Right atrium auricular region (tissue), 2 donors: ENCODE data around the gene ARID3B. TPM values are rescaled to one million over a fixed set of nuclear protein-coding genes. Genes with fewer than 3 reads are reported as not detected.

ENCODE experiments used
- DNase-seq: peaks from one replicate; pipeline ENCODE4 v3.0.0-alpha.2; 2019; ENCODE audit warnings: low spot score
- H3K27ac ChIP-seq, 2 donors: fragments of 200-600 bp; sonication (generic); 1 replicate in 1 of 2; 2 replicates in 1 of 2; pipeline ENCODE4 v1.5.1; 2016 to 2019
- H3K27me3 ChIP-seq, 2 donors: fragments of 200-600 bp; sonication (generic); one replicate each; pipeline versions ENCODE4 v1.5.1 to v1.6.0; 2017 to 2019
- H3K36me3 ChIP-seq: fragments of 200-600 bp; sonication (generic); one replicate; pipeline ENCODE4 v1.5.1; 2016
- H3K4me1 ChIP-seq, 2 donors: fragments of 200-600 bp; sonication (generic); one replicate each; pipeline versions ENCODE4 v1.5.1 to v1.6.0; 2017 to 2019
- H3K4me3 ChIP-seq, 2 donors: fragments of 200-600 bp; sonication (generic); 1 replicate in 1 of 2; 2 replicates in 1 of 2; pipeline ENCODE4 v1.5.1; 2017 to 2019; ENCODE audit warnings: mild to moderate bottlenecking in 1 of 2, moderate library complexity in 1 of 2
- H3K9me3 ChIP-seq, 2 donors: fragments of 200-600 bp; sonication (generic); one replicate each; pipeline ENCODE4 v1.5.1; 2019
- CTCF ChIP-seq, 2 donors: fragments of 200-600 bp; sonication (generic); IDR thresholded peaks; one replicate each; pipeline ENCODE4 v1.5.1; 2019; ENCODE audit warnings: antibody characterized with exemption in 2 of 2
- total RNA-seq, 2 donors: library from RNA; depleted of rRNA; stranded (reverse); fragments of >200 nt; gene quantifications; one replicate each; pipeline ENCODE4 v1.1.0, GENCODE V29; 2016

Gene ARID3B
- total RNA-seq, 2 donors from 2014 or later = 1.8 to 3.5 TPM

GRCh38 chr15:74564182-74564581, 23.2 kb downstream of the ARID3B start:
- TF ChIP-seq CTCF (IDR thresholded peaks at IDR 0.05) = no peak
- Histone ChIP-seq H3K9me3 (no peaks in the 10 kb centered on the region), H3K27ac (no peak overlapping the region), H3K36me3 (no peaks in the 10 kb centered on the region), H3K4me3 (no peak overlapping the region), H3K27me3 (no peaks in the 10 kb centered on the region), H3K4me1 (no peaks in the 10 kb centered on the region)
- no peak for DNase-seq

- no peak overlapping the region for H3K27ac ChIP-seq
- H3K36me3 ChIP-seq = no peaks in the 10 kb centered on the region
- H3K9me3 ChIP-seq = no peaks in the 10 kb centered on the region
- H3K4me3 ChIP-seq = no peak overlapping the region
- no peak for DNase-seq
- TF ChIP-seq CTCF (IDR thresholded peaks at IDR 0.05) = no peak
- peaks cover 0 to 8% of the 10 kb centered on the region in 2 donors for H3K4me1 ChIP-seq
- H3K27me3 ChIP-seq = no peaks in the 10 kb centered on the region
These were observed 24.5 kb downstream of the ARID3B start for GRCh38 chr15:74565381-74566085.

GRCh38 chr15:74568594-74568993, 27.6 kb downstream of the ARID3B start:
- Histone ChIP-seq H3K4me3 (no peak overlapping the region), H3K36me3 (peaks cover 4% of the 10 kb centered on the region), H3K27ac (no peak overlapping the region), H3K9me3 (no peaks in the 10 kb centered on the region), H3K4me1 (peaks cover 0 to 15% of the 10 kb centered on the region in 2 donors), H3K27me3 (no peaks in the 10 kb centered on the region)
- DNase-seq = no peak
- TF ChIP-seq CTCF (IDR thresholded peaks at IDR 0.05) = no peak

- no peak overlapping the region for H3K4me3 ChIP-seq
- H3K9me3 ChIP-seq = no peaks in the 10 kb centered on the region
- H3K36me3 ChIP-seq = peaks cover 7% of the 10 kb centered on the region
- no peak for TF ChIP-seq CTCF (IDR thresholded peaks at IDR 0.05)
- H3K27ac ChIP-seq = peak overlapping the region in 1 of 2 donors; percentile 48
- H3K4me1 ChIP-seq = peaks cover 0 to 15% of the 10 kb centered on the region in 2 donors
- no peak for DNase-seq
- no peaks in the 10 kb centered on the region for H3K27me3 ChIP-seq
These were observed 28.7 kb downstream of the ARID3B start for GRCh38 chr15:74569731-74570070.

- peak overlapping the region in 1 of 2 donors; percentile 48 for H3K27ac ChIP-seq
These were observed 30.2 kb downstream of the ARID3B start for GRCh38 chr15:74571191-74571590.

More at GRCh38 chr15:74571191-74571590, 30.2 kb downstream of the ARID3B start:
- H3K36me3 ChIP-seq = peaks cover 7% of the 10 kb centered on the region
- no peaks in the 10 kb centered on the region for H3K27me3 ChIP-seq
- no peak for TF ChIP-seq CTCF (IDR thresholded peaks at IDR 0.05)
- peaks cover 0 to 15% of the 10 kb centered on the region in 2 donors for H3K4me1 ChIP-seq
- DNase-seq = no peak
- H3K4me3 ChIP-seq = no peak overlapping the region
- H3K9me3 ChIP-seq = no peaks in the 10 kb centered on the region
